AG08395 (cell line): Measurements from ENCODE around the gene GMPS.
"Not testable (repeated sequence)": the region's sequence is repeated elsewhere in the genome, so short reads cannot be mapped to it uniquely, and the experiment has no call there.

Experiments used
- DNase-seq: peaks from one replicate; pipeline ENCODE4 v3.0.0; 2012; ENCODE audit warnings: mixed read lengths, low spot score

The GMPS gene

GRCh38 chr3:155870133-155870944 lies at the start of gene GMPS:
Gene GMPS, plus strand, starts transcription at chr3:155870650. Its CDS starts 221 bp downstream, at chr3:155870871.
- peak; percentile 97 for DNase-seq

GRCh38 chr3:155828490-155829098 lies 41.9 kb upstream of the GMPS start:
- not testable (repeated sequence) for DNase-seq

- DNase-seq = no peak
Observed at GRCh38 chr3:155835341-155836071, 34.9 kb upstream of the GMPS start.

GRCh38 chr3:155843569-155843968 lies 26.9 kb upstream of the GMPS start:
- DNase-seq = no peak

GRCh38 chr3:155846119-155846518 lies 24.3 kb upstream of the GMPS start:
- no peak for DNase-seq

- no peak for DNase-seq
Observed at GRCh38 chr3:155847993-155848392, 22.5 kb upstream of the GMPS start.

- DNase-seq = not testable (repeated sequence)
Observed at GRCh38 chr3:155849404-155849803, 21.0 kb upstream of the GMPS start.

- no peak for DNase-seq
Observed at GRCh38 chr3:155852341-155852740, 18.1 kb upstream of the GMPS start.

- no peak for DNase-seq
Observed at GRCh38 chr3:155853214-155854140, 17.0 kb upstream of the GMPS start.

- peak; percentile 99 for DNase-seq
Observed at GRCh38 chr3:155854141-155854940, 16.1 kb upstream of the GMPS start, which contains the start of gene SLC33A1. Gene SLC33A1, minus strand, starts transcription at chr3:155854427. Its CDS starts 430 bp downstream, at chr3:155853997.

- no peak for DNase-seq
Observed at GRCh38 chr3:155859859-155860258, 10.6 kb upstream of the GMPS start.

- DNase-seq = not testable (repeated sequence)
Observed at GRCh38 chr3:155860424-155860823, 10.0 kb upstream of the GMPS start.

GRCh38 chr3:155861476-155862183 lies 8.8 kb upstream of the GMPS start:
- no peak for DNase-seq

- not testable (repeated sequence) for DNase-seq
Observed at GRCh38 chr3:155862290-155862982, 8.0 kb upstream of the GMPS start.

- DNase-seq = no peak
Observed at GRCh38 chr3:155863072-155863784, 7.2 kb upstream of the GMPS start.

GRCh38 chr3:155869691-155870090 lies 759 bp upstream of the GMPS start:
- DNase-seq = no peak

GRCh38 chr3:155870945-155871745 lies 695 bp downstream of the GMPS start:
- DNase-seq = peak; percentile 42

- DNase-seq = no peak
Observed at GRCh38 chr3:155871746-155872158, 1.3 kb downstream of the GMPS start.
